BLaER1 treated with 17β-estradiol and CSF1 and Interleukin-3, amounts not matched to agents 10 nM and 100 nM (cell line): ENCODE data around the gene ATP6V1F.
A peak's percentile ranks its signal among the peaks of the same experiment; 100 is the strongest.

Experiments
- H3K27ac ChIP-seq, 11 experiments: shearing (Covaris generic); formaldehyde crosslinking; 2 replicates each; pipeline ENCODE4 v1.8.1; 2022
- H3K27me3 ChIP-seq, 11 experiments: shearing (Covaris generic); formaldehyde crosslinking; 2 replicates each; pipeline ENCODE4 v1.8.1; 2022
- H3K36me3 ChIP-seq, 11 experiments: shearing (Covaris generic); formaldehyde crosslinking; 2 replicates each; pipeline ENCODE4 v1.8.1; 2022
- H3K4me1 ChIP-seq, 10 experiments: shearing (Covaris generic); formaldehyde crosslinking; 2 replicates each; pipeline ENCODE4 v1.8.1; 2022
- H3K4me2 ChIP-seq, 11 experiments: shearing (Covaris generic); formaldehyde crosslinking; 2 replicates each; pipeline ENCODE4 v1.8.1; 2022
- H3K4me3 ChIP-seq, 10 experiments: shearing (Covaris generic); formaldehyde crosslinking; 2 replicates each; pipeline ENCODE4 v1.8.1; 2022
- H3K9ac ChIP-seq, 11 experiments: shearing (Covaris generic); formaldehyde crosslinking; 2 replicates each; pipeline ENCODE4 v1.8.1; 2022
- H3K9me3 ChIP-seq, 11 experiments: shearing (Covaris generic); formaldehyde crosslinking; replicated peaks in 1 of 11; 2 replicates each; pipeline ENCODE4 v1.8.1; 2022
- H4K20me1 ChIP-seq, 11 experiments: shearing (Covaris generic); formaldehyde crosslinking; 2 replicates each; pipeline ENCODE4 v1.8.1; 2022
- Cebpa-rat ChIP-seq, 11 experiments: shearing (Covaris generic); IDR thresholded peaks; 2 replicates each; pipeline ENCODE4 v1.8.1; 2022

ATP6V1F gene

DNA sequence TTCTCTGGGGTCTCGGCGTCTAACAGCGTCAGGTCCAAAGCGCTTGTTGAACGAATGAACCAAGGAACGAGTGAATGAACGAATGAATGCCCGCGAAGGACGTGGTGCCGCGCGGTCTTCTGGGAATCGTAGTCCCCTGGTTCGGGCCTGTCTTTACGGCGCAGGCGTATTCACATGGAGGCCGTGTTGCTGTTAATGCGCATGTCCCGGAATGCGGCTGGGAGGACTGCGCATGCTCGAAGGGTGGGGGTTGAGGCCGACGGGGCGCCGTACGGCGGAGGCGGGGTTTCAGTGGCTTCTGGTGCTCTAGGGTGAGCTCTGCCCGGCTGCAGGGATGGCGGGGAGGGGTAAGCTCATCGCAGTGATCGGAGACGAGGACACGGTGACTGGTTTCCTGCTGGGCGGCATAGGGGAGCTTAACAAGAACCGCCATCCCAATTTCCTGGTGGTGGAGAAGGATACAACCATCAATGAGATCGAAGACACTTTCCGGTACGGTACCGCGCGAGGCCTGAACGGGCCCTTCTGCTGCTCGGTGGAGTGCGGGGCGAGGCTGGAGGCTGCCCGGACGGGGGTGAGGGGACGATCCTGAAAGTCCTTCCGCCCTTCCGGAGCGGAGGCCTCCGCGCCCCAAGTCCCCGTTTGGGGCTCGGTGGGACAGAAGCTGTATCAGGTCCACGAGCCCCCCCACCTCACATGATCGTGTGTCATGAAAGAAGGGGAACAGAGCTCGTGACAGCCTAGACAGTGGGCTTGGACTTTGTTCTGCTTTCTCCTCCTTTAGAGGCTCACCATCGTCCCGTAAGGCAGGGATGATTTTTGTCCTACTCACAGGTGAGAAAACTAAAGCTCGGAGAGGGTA, at the start of gene ATP6V1F:
Gene ATP6V1F, plus strand, starts transcription at position 286 of the 862 bp plus-strand sequence. Its CDS starts 49 bp downstream, at position 335.
- peak within 1 kb of the TSS; percentile 83 to 99 (median 91) for H3K4me2 ChIP-seq
- H3K27ac ChIP-seq = peak within 1 kb of the TSS; percentile 74 to 95 (median 83)
- peaks cover 32 to 47% (median 43%) of the 10 kb centered on the region in 11 experiments for H4K20me1 ChIP-seq
- H3K36me3 ChIP-seq = peaks cover 16 to 33% (median 23%) of the 10 kb centered on the region in 11 experiments
- H3K27me3 ChIP-seq = peaks cover under 1 to 6% (median 4%) of the 10 kb centered on the region in 11 experiments; a peak in 17 of 22 replicates
- no peak for TF ChIP-seq Cebpa-rat (IDR thresholded peaks at IDR 0.05)
- peak within 1 kb of the TSS; percentile 80 to 96 (median 90) for H3K9ac ChIP-seq
- H3K9me3 ChIP-seq = no peaks in the 10 kb centered on the region
- H3K4me3 ChIP-seq = peak within 1 kb of the TSS; percentile 77 to 96 (median 86)
- H3K4me1 ChIP-seq = peaks cover 30 to 50% (median 42%) of the 10 kb centered on the region in 10 experiments

DNA sequence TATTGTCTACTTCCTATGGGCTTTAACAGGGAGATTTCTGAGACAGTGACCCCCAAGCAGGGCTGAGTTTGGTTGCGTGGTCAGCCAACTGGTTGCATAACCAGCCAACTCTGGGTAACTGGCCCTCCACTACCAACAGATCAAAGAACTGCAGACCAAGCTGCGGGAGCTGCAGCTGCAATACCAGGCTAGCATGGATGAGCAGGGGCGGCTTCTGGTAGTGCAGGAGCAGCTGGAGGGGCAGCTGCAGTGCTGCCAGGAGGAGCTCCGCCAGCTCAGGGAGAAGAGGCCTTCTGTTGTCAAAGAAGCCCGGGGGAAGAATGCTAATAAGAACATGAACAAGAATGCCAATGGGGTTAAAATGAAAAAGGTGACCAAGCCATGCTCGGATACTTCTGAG, 48.2 kb upstream of the ATP6V1F start:
- no peak overlapping the region; a peak in 1 of 22 replicates for H3K27ac ChIP-seq
- H3K4me1 ChIP-seq = peaks cover 5 to 67% (median 30%) of the 10 kb centered on the region in 10 experiments; a peak in 18 of 20 replicates
- H3K9me3 ChIP-seq = no peaks in the 10 kb centered on the region
- peak overlapping the region in 5 of 11 experiments; percentile 35 to 90 (median 85); a peak in 8 of 22 replicates for H3K4me2 ChIP-seq
- H3K36me3 ChIP-seq = peaks cover 0 to 33% (median 20%) of the 10 kb centered on the region in 11 experiments; a peak in 15 of 22 replicates
- H3K4me3 ChIP-seq = no peak overlapping the region
- peaks cover 0 to 5% (median 0%) of the 10 kb centered on the region in 11 experiments; a peak in 1 of 22 replicates for H4K20me1 ChIP-seq
- no peaks in the 10 kb centered on the region for H3K27me3 ChIP-seq
- no peak for TF ChIP-seq Cebpa-rat (IDR thresholded peaks at IDR 0.05)
- no peak overlapping the region for H3K9ac ChIP-seq

DNA sequence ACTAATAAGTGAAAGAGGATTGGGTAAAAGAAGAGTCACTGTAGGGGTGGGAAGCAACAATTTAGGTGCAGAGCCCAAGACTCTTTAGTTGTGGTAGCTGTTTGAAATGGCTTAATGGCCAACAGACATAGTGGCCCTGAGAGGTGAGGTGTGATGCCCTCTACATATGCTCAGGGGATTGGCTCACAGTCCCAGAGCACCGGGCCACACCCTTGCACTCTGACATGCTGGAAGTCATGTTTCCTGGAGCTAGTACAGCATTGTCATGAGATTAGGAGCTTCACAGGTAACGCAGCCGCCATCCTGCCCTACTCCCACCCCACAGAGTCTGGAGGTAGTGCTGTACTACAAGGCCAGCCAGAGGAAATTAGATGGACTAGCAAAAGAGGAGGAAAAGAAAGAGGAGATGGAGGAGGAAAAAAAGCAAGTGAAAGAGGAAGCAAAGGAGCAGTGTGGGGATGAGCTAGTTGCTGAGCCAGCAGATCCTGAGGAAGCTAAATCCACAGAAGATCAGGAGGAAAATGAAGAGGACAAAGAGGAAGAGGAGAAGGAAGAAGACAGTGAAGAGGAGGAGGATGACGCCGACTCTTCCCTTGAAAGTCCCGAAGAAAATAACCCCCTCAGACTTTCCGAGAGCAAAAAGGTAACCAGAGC, 47.2 kb upstream of the ATP6V1F start:
- Histone ChIP-seq H4K20me1 (peaks cover 0 to 5% (median 0%) of the 10 kb centered on the region in 11 experiments; a peak in 1 of 22 replicates), H3K27ac (no peak overlapping the region; a peak in 1 of 22 replicates), H3K4me3 (no peak overlapping the region), H3K27me3 (no peaks in the 10 kb centered on the region), H3K9me3 (no peaks in the 10 kb centered on the region), H3K4me2 (peak overlapping the region in 9 of 11 experiments; percentile 25 to 90 (median 54); a peak in 16 of 22 replicates), H3K4me1 (peaks cover 0 to 74% (median 25%) of the 10 kb centered on the region in 10 experiments; a peak in 16 of 20 replicates), H3K9ac (no peak overlapping the region), H3K36me3 (peaks cover 0 to 24% (median 11%) of the 10 kb centered on the region in 11 experiments; a peak in 13 of 22 replicates)
- TF ChIP-seq Cebpa-rat (IDR thresholded peaks at IDR 0.05) = no peak

- no peak overlapping the region for H3K9ac ChIP-seq
- TF ChIP-seq Cebpa-rat (IDR thresholded peaks at IDR 0.05) = no peak
- H3K9me3 ChIP-seq = no peaks in the 10 kb centered on the region
- H3K4me3 ChIP-seq = no peak overlapping the region
- no peaks in the 10 kb centered on the region for H3K27me3 ChIP-seq
- H3K4me1 ChIP-seq = peaks cover 0 to 51% (median 13%) of the 10 kb centered on the region in 10 experiments; a peak in 16 of 20 replicates
- no peak overlapping the region for H3K27ac ChIP-seq
- peaks cover 0 to 5% (median 0%) of the 10 kb centered on the region in 11 experiments; a peak in 2 of 22 replicates for H4K20me1 ChIP-seq
- peaks cover 0 to 5% (median 0%) of the 10 kb centered on the region in 11 experiments; a peak in 1 of 22 replicates for H3K36me3 ChIP-seq
- peak overlapping the region in 3 of 11 experiments; percentile 47 to 54 (median 52); a peak in 6 of 22 replicates for H3K4me2 ChIP-seq
Observed at GRCh38 chr7:128818694-128819093, 44.0 kb upstream of the ATP6V1F start.

DNA sequence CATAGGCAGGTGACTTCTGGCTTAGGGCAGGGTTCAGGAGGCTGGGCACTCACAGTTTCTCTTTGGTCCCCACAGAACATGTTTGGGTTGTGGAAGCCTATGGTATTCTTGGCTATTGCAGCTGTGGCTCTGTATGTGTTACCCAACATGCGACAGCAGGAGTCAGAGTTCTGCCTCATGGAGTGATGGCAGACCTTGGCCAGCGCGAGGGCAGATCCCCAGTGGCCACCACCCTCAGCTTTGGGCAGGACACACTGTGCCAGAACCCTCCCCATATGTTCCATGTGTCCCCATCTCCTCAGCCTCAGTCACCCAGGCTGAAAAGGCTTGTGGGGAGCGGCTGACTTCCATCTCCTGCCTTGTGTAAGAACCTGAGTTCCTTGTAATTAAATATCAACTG, 40.9 kb upstream of the ATP6V1F start:
- no peaks in the 10 kb centered on the region for H3K9me3 ChIP-seq
- H4K20me1 ChIP-seq = peaks cover 0 to 5% (median 0%) of the 10 kb centered on the region in 11 experiments; a peak in 2 of 22 replicates
- no peaks in the 10 kb centered on the region for H3K36me3 ChIP-seq
- H3K4me2 ChIP-seq = no peak overlapping the region
- peaks cover 0 to 21% (median 0%) of the 10 kb centered on the region in 10 experiments; a peak in 6 of 20 replicates for H3K4me1 ChIP-seq
- no peak overlapping the region for H3K9ac ChIP-seq
- H3K27ac ChIP-seq = no peak overlapping the region
- no peak overlapping the region for H3K4me3 ChIP-seq
- H3K27me3 ChIP-seq = no peaks in the 10 kb centered on the region
- no peak for TF ChIP-seq Cebpa-rat (IDR thresholded peaks at IDR 0.05)

DNA sequence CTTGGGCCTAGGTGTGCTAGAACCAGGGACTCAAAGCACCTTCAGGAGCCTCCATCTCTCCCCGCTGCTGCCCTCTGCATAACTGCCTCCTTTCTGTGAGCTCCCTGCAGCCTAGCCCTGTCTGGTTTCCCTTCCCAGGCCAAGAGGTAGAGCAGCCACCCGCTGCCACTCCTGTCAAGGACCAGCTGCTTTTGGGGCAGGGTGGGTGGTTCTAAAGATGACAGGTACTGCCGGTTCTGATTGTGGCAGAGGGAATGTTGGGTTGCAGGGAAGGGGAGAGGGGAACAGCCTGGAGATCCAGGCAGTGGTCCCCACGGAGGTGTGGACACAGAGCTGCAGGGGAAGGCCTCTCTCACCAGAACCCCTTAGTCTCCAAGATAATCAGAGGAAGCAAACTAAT, 36.1 kb upstream of the ATP6V1F start:
- no peak overlapping the region for H3K27ac ChIP-seq
- no peak overlapping the region for H3K4me2 ChIP-seq
- H3K9ac ChIP-seq = no peak overlapping the region

DNA sequence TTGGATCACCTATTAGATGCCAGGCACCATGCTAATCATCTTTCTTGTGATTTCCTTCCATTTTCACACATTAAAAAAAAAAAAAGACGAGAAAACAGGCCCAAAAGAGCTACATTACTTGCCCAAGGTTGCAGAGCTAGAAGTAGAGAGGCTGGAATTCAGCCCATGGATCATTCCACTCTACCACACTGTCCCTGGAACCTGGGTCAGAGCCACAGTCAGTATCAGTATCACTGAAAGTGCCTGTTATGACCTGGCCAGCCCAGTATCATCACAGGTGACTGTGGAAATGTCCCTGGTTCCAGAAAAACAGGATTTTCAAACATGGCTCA, 35.8 kb upstream of the ATP6V1F start:
- Histone ChIP-seq H4K20me1 (peaks cover 0 to 11% (median 0%) of the 10 kb centered on the region in 11 experiments; a peak in 5 of 22 replicates), H3K4me3 (no peak overlapping the region), H3K9ac (no peak overlapping the region), H3K4me2 (no peak overlapping the region), H3K27ac (no peak overlapping the region), H3K4me1 (peaks cover 21 to 28% (median 24%) of the 10 kb centered on the region in 10 experiments), H3K27me3 (peaks cover 28 to 40% (median 37%) of the 10 kb centered on the region in 11 experiments), H3K36me3 (no peaks in the 10 kb centered on the region), H3K9me3 (no peaks in the 10 kb centered on the region)
- no peak for TF ChIP-seq Cebpa-rat (IDR thresholded peaks at IDR 0.05)

More for the DNA sequence above, 36.1 kb upstream of the ATP6V1F start:
- no peak overlapping the region for H3K4me3 ChIP-seq
- peaks cover 26 to 36% (median 34%) of the 10 kb centered on the region in 11 experiments for H3K27me3 ChIP-seq
- no peak for TF ChIP-seq Cebpa-rat (IDR thresholded peaks at IDR 0.05)
- peaks cover 0 to 12% (median 0%) of the 10 kb centered on the region in 11 experiments; a peak in 5 of 22 replicates for H4K20me1 ChIP-seq
- peaks cover 17 to 25% (median 21%) of the 10 kb centered on the region in 10 experiments for H3K4me1 ChIP-seq
- H3K9me3 ChIP-seq = no peaks in the 10 kb centered on the region
- H3K36me3 ChIP-seq = no peaks in the 10 kb centered on the region

- H3K4me1 ChIP-seq = peaks cover 26 to 33% (median 29%) of the 10 kb centered on the region in 10 experiments
- TF ChIP-seq Cebpa-rat (IDR thresholded peaks at IDR 0.05) = no peak
- H3K9ac ChIP-seq = no peak overlapping the region
- H3K4me2 ChIP-seq = no peak overlapping the region
- H3K36me3 ChIP-seq = no peaks in the 10 kb centered on the region
- no peak overlapping the region for H3K4me3 ChIP-seq
- no peaks in the 10 kb centered on the region for H3K9me3 ChIP-seq
- H3K27me3 ChIP-seq = peaks cover 28 to 43% (median 37%) of the 10 kb centered on the region in 11 experiments
- H3K27ac ChIP-seq = no peak overlapping the region
- peaks cover 0 to 11% (median 0%) of the 10 kb centered on the region in 11 experiments; a peak in 5 of 22 replicates for H4K20me1 ChIP-seq
Observed at GRCh38 chr7:128827248-128827958, 35.3 kb upstream of the ATP6V1F start.
